RKO (cell line): ENCODE data around the gene LNX1.
"Not testable (repeated sequence)": the region's sequence is repeated elsewhere in the genome, so short reads cannot be mapped to it uniquely, and the experiment has no call there.

Source experiments
- DNase-seq: peaks from one replicate; pipeline ENCODE4 v3.0.0-alpha.2; 2016; ENCODE audit warnings: low spot score

The LNX1 gene

DNA sequence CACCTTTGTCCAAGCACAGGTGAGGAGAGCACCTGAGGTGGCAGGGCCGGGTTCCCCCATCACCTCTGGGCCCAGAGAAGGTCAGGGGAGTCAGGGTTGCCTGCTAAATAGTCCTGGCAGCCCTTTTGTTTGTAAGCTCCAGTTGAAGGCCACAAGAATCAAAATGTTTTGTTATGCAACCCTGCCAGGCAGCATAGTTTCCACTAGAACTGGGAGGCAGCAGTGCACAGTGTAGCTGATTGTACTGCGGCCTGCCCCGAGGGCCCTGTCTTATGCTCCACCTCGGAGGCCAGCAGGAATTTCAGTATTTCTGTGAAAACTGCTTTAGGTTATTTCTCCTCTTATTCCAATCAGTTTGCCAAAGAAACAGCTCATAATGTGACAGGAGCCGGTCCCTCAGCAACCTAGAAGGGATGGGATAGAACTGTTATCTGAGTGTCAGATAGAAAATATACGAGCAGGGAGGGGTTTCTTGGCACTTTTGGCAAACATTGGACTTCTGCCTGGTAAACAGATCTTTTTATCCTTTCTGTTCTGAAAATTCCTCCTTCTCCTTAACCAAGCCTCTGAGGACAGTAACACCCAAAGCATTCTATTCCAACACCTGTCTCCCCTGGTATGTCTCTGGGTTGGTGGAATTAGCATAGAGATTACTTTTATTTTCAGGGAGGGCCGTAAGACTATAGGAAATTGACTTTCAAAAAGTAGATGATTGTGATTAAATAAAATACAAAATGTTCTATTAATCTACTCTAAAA lies 93.6 kb downstream of the LNX1 start:
- DNase-seq = no peak

DNA sequence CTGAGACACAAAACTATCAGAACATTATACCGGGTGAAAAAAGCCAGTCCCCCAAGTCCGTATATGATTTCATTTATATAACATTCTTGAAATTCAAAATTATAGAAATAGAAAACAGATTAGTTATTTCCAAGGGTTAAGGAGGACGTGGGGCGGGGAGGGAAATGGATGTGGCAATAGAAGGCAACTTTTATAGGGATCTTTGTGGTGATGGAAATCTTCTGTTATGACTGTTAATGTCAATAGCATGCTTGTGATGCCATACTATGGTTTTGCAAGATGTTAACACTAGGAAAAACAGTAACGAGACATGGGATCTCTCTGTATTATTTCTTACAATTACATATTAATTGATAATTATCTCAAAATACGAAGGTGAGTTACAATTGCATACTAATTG lies 96.4 kb downstream of the LNX1 start:
- DNase-seq = no peak

DNA sequence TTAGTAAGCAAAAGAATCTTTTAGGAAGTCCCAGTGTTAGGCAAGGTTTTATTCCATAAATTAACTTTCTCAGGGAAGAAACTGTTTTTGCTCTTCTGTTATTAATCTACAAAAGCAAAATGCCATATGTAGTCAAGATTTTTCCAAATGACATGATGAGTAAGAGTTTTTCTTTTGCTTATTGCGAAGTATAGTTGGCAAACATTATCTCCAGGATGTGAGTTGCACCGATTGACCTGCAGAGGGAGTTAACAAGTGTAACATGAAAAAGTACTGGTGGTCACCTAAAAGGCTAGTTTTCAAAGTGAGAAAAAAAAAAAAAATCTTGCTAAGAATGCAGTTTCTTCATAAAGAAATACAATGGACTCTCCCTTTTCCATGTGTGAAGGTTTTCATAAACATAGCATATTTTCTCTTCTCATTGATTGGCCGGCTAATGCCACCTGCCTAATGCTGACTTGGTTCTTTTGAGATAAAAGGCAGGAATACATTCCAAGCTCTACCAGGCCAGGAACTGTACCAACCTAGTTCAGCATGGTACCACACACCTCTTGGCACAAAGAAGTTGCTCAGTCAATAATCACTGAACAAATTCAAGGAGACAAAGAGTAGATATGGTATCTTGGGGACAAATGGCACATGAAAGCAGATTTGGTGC lies 100.2 kb downstream of the LNX1 start:
- DNase-seq = peak; percentile 77

DNA sequence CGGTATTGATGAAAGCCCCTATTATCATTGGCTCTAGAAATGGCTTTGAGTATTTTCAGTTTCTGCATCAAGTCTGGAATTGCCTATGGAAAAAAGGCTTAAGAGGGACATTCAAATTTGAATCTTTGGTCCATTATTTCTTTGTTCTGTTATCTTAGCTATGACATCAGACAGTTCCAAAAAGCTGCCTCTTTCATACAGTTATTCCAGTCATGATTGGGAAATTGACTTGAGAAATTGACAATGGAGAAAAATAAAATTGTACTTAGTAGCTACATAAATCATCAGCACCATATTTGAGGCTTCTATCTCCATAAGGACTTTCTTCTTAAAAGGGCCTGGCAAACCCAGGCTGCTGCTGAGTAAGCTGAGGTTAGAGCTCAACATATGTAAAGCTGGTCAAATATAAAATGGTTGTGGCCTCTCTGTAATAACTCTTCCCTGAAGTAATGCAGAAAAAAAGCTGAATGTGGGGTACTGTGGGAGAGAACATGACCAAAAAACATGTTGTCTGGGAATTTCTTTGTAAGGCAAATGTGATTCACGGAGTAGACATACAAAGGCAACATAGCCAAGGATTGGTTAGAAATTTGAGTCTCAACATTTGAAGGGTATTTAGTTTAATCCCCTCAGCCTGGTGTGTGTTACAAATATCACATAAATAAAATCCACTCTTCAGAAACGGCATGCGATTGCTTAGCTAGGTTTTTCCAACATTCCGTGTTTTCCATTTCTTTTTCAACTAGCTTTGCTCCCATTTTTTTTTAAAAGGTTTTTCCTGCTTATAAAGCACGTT lies 100.9 kb downstream of the LNX1 start:
- DNase-seq = no peak

DNA sequence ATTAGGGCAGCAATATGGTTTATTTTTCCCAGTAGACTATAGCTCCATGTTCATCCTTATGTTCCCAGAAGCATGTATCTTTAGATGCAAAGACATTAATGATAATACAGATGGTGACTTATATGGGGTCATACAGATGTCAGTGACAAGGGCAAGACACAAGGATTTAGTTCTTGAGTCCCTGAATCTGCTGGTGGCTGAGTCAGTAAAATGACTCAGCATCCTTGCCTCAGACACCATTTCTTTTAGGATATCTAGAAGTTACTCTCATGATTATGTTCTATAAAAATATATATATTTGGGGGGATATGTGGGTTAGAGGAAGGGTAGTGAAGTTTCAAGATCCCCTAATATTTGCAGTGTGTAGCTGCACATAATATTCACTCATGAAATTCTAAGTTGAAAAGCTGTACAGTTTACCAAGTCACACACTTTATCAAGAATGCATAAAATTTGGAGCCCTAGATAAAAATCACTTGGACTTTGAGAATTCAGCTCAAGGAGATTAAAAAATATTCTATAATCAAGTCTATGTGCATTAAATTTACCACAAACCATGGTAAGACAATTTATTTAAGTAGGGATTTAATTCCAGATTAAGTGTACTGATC lies 101.9 kb downstream of the LNX1 start:
- peak; percentile 66 for DNase-seq

DNA sequence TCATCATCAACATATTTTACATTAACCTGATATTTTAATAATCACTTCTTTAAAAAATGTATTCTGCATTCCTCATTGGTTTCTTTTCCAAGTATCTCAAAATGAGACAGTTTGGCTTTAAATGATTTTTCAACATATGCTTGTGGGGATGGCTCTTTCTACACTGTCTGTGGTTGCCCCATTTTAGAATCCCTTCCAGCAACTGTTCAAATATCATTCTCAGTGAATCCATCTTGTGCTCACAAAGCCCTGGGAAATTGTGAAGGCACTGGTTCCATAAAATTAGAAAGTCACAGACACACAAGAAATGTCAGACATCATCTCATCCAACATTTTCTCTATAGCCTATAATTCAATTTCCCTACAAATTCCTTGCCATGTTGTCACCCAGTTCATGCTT lies 103.5 kb downstream of the LNX1 start:
- DNase-seq = no peak

DNA sequence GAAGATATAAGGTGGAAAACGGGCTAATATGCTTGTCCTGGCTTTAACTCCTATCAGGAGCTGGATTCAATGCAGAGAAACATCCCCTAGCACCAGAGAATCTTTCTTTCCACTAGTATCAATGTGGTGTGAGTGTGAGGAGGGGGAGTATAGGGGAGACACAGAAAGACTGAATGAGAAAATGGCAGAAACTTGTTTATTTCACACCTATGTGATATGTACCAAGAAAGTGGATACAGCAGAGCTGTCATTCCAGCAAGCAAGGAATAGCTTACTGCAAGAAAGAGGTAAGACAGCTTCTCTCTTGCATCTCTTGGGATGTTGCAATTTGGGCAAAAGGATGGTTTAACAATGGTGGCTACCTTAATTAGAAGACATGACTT lies 105.6 kb downstream of the LNX1 start:
- DNase-seq = no peak

DNA sequence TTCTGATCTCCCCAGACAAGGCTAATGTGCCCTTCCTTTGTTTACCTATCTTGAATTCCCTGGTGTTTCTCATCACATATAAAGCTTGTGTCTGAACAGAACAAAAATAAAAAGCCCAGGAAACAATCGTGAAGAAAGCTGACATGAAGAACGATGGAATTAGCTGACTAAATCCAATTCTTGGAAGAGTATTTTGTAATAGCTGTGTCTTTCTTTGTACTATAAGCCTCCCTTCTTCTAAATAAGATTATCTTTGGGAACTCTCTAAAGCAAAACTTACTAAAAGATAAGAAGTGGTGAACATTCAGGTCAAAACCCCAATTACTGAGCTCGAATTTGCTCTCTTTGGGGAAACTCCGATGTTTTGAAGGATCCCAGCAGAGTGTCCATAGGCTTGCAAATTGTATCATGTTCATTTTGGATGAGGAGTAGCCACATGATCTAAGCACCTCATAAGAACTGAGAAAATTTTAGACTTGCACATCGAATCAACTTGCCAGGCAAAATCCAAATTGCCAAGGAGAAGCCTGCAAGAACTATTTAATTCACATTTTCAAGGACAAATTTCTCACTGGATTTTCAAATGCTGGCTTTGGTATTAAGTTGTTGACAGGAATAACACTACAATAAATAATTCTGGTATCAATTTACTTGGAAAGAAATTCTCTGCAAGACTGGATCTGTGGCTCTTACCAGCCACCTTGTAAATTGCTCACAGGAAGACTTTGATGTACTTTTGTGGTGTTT lies 106.2 kb downstream of the LNX1 start:
- DNase-seq = no peak

DNA sequence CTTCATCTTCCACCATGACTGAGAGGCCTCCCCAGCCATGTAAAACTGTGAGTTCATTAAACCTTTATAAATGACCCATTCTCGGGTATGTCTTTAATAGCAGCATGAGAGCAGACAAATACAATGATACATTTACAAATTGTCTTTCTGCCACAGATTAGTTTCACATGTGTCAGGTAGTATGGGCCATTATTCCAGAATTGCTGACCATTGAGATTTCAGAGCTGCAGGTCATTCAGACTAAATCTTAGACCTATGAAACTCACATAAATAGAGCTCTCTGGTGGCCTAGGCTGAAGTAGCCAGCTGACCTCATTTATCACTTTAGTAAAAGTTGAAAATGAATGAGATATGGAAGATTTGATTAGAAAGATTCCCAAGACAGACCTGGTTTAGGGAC lies 108.0 kb downstream of the LNX1 start:
- DNase-seq = no peak

DNA sequence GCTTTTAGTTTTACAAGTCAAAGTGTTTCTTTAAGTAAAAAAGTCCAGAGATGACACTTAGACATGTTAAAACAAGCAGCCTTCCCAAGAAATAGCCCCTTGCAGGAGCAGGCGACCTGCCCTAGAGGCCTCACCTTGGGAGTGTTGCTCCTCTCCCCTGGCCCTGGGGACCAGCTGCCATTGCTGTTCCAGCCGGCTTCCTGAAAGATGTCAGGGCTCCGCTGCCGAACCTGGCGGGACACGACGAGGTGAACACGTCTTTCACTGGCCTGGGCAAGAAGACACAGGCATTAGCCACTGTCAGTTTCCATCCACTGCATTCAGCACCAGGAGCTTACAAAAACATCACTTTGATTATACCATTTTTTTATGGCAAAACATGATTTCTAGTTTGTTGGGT lies 109.7 kb downstream of the LNX1 start:
- no peak for DNase-seq

DNA sequence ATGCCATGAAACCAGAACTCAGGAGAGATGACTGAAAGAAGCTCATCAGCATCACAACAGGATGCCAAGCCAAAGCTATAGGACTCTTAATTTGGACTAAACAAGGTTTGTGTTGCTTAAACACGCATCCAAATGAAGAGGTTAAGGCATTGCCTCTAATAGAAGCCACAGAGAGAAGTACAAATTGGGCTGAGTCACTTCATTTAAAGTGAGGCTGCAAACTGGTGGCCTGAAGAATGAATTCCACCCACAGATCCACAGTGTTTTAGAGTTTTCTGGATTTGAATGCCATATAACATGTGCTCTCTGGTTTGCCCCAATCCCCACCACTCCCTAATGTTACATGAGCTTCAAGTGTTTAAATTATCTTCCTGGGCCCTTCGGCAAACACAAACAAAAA lies 110.4 kb downstream of the LNX1 start:
- no peak for DNase-seq

DNA sequence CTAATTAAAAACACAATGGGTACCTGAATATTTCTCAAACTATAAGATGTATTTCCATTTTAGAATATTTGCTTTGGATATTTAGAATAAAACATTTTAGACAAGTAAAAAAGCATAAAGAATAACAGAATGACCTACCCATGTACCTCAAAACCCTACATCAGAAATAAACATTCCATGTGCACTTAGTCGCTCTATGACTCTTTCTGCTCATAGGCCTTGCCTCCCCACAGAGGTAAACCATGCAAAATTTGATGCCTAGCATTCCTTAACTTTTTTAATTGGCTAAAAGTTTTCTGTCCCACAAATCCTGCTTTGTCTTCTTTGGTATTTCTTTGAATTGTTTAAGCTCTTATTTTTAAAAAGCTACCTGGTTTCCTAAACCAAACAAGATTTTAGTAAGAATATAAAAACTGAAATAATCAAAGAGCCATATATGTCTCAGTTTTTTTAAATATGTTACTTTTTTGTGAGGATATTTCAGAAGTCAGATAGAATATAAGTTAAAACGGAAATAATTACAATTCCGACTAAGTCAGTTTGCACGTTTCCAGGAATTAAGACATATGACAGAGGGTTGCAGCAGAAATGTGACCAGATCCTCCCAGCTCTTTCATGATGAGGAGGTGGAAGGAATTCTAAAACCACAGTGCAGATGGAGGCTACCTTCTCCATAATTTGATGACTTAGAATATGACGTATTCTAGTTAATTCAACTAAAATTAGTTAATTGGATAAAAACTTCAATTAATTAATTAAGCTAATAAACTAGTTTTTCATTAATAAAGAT lies 111.4 kb downstream of the LNX1 start:
- no peak for DNase-seq

DNA sequence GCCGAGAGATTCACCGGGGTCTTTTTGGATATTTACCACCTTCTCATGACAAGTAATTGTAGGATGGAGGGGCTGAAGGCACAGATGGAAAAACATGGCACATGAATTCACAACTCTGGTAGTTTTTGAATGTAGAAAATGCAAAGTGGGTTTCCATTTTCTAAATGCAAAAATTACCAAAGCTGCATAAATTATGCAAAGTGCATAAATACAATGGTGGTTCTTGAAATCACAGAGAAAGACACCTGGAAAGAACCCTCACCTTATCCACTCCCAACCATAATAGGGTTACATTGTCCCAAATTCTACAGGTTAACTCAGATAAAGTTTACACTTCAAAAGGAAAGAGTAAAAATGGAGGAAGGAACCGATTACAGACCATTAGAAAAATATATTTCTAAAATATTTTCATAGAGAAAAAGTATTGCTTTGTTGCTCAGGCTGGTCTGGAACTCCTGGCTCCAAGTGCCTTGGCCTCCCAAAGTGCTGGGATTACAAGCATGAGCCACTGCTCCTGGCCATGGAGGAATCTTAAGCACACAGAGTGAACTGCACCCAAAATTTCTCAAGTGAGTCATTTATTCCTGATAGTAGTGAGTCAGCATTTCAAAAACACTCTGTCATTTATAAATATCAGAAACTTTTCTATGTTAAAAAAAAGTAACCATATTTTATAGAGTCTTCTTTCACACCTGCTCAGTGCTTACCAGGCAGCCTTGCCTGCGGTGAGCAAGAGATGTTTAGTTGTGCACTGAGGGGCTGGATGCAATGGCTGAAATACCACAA lies 112.4 kb downstream of the LNX1 start:
- peak; percentile 53 for DNase-seq

DNA sequence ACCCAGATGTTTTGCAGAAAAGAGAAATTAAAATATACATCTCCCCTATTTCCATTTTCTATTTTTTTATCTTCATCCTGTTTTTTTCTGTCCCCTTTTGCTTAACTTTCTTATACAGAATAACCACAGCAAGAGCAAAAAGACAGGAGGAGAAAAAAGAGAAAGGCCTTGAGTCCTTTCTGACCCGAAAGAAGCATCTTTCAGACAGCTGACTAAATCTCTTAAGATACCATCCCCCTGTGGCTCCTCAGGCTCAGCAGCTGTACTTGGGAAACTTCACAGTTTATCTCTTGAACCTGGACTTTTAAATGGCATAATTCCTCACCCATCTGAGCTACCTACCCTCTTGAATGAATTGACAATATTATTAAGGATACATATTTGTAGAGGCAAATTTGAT lies 113.7 kb downstream of the LNX1 start:
- no peak for DNase-seq

DNA sequence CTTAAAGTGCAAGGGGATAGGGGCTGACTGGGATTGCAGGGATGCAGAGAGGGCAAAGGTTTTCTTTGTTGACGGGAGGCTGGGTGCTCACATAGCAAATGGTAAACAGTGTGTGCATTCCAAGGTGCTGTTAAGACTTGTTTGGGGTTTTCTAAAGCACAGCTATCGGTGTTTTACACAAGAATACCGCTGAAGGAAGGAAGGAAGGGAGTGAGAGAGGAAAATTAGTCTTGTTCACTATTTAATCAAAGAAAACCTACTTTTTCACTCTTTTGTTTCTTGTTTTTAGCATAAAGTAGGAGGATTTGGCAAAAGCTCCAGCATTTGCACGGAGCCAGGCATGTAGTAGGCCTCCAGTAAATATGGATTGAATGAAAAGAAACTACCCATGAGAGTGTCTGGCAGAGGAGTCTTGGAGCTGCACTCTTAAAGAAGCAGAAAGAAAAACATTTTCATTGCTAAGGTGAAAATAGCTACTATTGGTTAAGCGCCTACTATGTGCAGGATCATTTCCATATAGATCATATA lies 114.2 kb downstream of the LNX1 start:
- DNase-seq = no peak

DNA sequence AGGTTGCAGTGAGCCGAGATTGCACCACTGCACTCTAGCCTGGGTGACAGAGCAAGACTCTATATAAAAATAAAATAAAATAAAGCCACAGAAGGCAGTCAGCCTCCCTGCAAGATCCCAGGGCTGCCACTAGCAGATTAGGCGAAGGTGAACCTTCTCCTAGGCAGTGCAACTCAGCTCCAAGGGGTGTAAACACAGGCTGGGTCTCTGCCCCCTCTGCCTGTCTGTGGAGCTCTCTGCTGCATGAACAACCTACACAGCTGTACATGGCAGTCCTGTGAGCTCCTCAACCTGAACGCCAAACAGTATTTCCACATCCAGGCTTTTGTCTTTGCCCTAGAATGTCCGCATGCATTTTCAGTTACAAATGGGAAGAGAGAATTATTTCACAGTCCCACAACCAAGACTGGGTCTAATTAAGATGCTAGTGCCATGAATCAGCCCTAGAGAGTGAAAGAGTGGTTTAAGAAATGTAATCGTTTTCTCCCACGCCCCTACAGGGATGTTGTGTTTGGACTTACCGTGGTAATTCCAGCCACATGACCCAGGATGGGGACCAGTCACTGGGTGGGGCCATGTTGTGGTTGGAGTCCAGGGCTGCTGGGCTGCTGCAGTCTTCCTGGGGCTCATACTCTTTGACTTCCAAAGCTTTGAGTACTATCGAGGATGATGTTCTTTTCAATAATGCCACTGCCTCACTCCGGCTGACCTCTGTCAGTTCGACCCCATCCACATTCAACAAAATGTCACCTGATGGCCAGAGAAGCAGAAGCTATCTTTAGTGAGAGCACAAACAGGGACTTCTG lies 114.9 kb downstream of the LNX1 start:
- no peak for DNase-seq

DNA sequence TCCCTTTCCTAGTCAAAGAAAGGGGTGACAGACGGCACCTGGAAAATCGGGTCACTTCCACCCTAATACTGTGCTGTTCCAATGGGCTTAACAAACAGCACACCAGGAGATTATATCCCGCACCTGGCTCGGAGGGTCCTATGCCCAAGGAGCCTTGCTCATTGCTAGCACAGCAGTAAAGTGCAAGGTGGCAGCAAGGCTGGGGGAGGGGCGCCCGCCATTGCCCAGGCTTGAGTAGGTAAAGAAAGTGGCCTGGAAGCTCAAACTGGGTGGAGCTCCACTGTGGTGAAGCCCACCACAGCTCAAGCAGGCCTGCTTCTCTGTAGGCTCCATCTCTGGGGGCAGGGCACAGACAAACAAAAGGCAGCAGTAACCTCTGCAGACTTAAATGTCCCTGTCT lies 124.7 kb downstream of the LNX1 start:
- not testable (repeated sequence) for DNase-seq

DNA sequence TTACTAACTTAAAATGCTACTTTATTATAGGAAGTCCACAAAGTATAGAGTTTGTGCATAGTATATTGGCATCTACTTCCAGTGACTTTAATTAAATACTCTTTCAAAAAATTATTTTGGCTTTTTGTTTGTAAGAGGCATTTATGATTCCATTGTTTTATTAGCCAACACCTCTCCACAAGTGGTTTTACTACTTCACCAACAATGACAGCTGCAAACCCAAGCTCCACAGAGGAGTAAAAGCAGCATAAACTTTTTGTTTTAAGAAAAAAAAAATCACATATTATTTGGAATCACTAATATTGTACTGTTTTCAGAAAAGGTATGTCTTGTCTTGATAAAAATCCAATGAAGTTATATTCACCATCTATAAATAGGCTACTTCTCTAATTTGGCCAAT lies 125.4 kb downstream of the LNX1 start:
- no peak for DNase-seq

DNA sequence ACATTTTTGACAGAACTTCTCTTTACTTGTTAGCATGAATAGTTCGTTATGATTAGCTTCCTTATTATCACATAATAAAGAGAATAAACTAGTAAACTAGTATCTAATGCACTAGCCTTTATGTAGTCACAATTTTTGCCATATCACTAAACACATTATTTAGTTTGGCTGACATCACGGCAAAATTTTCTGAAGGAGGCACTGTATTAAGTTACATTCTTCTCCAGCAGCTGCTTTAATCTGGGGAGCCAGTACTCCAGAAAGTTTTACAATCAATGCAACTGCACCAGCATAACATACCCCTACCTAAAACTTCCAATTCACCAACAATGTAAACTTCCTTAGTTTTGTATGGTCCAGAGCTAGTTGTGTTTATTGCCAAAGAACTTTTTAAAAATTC lies 126.0 kb downstream of the LNX1 start:
- no peak for DNase-seq
